ENCODE measurements around the gene RADIL.

DNA sequence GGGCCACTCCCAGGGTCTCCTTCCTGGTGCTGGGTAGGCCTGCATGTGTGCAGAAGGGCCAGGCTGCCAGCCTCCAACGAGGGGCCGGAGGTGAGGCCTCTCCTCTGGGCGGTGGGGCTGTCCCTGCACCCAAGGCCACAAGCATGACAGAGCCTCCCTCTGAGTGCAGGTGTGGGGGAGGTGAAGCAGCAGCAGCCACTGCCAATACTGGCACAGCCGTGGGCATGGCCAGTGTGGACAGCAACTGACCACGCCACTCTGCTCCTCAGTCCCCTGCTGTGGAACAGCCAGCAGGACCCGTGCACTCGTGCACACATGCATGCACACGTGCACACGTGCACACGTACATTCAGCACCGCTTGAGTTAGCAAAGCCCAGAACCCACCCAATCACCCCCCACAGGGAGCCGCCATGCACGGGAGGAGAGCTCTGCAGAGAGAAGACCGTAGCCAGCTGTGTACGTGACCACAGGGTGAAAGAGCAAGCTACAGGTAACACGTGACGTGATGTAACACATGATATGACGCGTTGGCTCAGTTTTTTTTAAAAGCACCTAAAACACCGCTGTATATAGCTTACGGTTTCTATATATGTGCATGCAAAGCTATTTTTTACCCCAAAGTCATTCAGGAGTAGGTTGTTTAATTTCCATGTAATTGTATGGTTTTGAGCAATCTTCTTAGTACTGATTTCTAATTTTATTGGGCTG, 44.7 kb downstream of the RADIL start:
- no peak for TF ChIP-seq CTCF (conservative IDR thresholded peaks at IDR 0.05; ENCODE audit: low read depth, low read length)
- TF ChIP-seq EZH2phosphoT487 (IDR thresholded peaks at IDR 0.05; ENCODE audit: borderline replicate concordance, low read length): no peak
- no peak for TF ChIP-seq EZH2 (IDR thresholded peaks at IDR 0.05; ENCODE audit: low read length, unreplicated experiment)

Measured in PC-3 (cell line).